ENCODE measurements around the gene USP28.

DNA sequence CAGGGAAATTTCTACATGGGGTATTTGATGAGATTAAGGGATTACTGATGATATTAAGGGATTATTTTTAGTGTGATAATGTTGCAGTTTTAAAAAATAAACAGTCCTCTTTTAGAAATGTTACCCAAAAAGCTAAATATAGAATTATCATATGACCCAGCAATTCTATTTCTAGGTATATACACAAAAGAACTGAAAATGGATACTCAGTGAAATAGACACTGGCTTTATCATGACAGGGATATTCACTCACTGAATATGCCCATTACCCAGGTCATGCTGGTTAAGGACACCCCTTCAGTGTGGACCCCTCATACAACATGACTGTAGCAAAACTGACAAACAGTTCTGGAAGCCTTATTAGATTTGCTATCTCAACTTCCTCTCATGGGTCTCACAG lies 27.8 kb downstream of the USP28 start:
- TF ChIP-seq EZH2 (IDR thresholded peaks at IDR 0.05), result no peak
- TF ChIP-seq, protein P1, sequence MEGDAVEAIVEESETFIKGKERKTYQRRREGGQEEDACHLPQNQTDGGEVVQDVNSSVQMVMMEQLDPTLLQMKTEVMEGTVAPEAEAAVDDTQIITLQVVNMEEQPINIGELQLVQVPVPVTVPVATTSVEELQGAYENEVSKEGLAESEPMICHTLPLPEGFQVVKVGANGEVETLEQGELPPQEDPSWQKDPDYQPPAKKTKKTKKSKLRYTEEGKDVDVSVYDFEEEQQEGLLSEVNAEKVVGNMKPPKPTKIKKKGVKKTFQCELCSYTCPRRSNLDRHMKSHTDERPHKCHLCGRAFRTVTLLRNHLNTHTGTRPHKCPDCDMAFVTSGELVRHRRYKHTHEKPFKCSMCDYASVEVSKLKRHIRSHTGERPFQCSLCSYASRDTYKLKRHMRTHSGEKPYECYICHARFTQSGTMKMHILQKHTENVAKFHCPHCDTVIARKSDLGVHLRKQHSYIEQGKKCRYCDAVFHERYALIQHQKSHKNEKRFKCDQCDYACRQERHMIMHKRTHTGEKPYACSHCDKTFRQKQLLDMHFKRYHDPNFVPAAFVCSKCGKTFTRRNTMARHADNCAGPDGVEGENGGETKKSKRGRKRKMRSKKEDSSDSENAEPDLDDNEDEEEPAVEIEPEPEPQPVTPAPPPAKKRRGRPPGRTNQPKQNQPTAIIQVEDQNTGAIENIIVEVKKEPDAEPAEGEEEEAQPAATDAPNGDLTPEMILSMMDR (IDR thresholded peaks at IDR 0.05), result no peak
- TF ChIP-seq EZH2phosphoT487 (IDR thresholded peaks at IDR 0.05), result no peak
